GM18526 (cell line): Measurements from ENCODE around the gene MARCHF9.

Source experiments
- POLR2A ChIP-seq: IDR thresholded peaks from 3 replicates; pipeline ENCODE4 v1.6.1; 2011; ENCODE audit not compliant: insufficient read length; ENCODE audit errors: extremely low read depth

Gene MARCHF9

DNA sequence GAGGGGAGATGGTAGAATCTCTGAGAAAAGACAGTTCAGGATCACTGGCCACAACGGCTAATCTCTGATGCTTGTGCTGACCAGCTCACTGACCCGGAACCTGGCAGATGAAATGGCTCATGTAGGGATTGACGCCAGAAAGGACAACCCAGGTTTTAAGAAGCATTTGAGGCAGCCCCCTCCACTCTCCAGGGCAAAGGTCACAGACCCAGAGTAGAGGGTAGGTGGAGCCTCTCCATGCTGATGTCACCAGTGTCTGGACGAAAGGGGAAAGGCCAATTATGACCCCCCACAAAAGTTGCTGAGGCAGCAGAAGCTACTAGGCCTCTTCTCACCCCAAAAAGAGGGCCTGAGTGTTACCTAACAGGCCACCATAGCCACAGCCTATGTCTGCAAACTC, 15.8 kb downstream of the MARCHF9 start:
- TF ChIP-seq POLR2A: no peak

DNA sequence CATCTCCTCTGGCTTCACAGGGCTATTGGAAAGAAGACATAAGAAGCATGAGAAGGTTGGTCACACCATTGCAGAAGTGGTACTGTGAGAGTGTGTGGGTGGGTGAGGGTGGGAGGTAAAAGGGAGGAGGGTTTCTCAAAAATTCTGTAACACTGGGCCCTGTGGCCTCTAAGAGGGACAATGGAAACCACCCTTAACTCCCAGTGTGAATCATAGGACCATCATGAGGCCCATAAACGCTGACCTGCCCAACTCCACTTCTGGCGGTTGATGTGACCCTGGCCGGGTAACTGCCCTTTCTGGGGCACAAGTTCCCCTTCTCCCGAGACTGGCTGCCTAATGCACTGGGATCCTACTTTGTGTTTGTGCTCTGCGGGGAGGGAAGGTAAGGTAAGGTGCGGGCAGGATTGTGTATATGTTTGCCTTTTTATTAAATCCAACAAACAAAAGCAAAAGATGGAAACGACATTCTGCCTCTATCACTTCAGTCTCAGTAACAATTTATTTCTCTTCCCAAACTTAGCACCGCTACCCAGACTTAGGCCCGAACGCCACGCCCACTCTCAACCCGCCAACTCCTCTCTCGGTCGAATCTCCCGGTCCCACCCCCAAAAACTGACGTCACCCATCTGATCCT, 16.5 kb downstream of the MARCHF9 start:
- no peak for TF ChIP-seq POLR2A

DNA sequence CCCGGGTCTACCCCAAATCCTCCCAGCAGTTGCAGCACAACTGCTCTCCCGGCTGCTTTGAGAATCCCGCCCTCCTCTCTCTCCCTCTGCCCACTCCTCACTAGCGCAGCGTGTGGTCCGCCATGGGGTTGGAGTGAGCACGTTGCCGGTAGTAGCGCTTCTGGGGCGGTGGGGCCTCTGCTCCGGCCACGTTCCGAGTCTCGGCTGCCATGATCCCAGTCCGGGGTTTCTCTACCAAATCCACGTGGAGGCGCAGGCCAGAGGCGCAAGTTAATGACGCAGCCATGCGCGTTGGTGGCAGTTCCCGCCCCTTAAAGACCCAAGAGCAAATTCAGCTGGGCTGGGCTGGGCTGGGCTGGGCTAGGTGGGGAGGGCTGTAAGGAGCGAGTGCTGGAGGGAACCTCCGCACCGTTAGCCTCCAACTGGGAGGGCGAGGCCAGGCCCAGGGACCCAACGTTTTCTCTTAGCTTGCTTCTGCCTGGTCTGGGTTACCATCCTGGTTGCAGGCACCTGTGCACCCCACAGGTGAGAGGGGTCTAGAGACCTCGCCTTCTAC, 17.0 kb downstream of the MARCHF9 start, which contains the start of gene METTL1:
Gene METTL1 (minus strand): TSS at position 233 of the 556 bp plus-strand sequence. CDS start 22 bp downstream, at position 211.
- TF ChIP-seq POLR2A: peak; percentile 80

DNA sequence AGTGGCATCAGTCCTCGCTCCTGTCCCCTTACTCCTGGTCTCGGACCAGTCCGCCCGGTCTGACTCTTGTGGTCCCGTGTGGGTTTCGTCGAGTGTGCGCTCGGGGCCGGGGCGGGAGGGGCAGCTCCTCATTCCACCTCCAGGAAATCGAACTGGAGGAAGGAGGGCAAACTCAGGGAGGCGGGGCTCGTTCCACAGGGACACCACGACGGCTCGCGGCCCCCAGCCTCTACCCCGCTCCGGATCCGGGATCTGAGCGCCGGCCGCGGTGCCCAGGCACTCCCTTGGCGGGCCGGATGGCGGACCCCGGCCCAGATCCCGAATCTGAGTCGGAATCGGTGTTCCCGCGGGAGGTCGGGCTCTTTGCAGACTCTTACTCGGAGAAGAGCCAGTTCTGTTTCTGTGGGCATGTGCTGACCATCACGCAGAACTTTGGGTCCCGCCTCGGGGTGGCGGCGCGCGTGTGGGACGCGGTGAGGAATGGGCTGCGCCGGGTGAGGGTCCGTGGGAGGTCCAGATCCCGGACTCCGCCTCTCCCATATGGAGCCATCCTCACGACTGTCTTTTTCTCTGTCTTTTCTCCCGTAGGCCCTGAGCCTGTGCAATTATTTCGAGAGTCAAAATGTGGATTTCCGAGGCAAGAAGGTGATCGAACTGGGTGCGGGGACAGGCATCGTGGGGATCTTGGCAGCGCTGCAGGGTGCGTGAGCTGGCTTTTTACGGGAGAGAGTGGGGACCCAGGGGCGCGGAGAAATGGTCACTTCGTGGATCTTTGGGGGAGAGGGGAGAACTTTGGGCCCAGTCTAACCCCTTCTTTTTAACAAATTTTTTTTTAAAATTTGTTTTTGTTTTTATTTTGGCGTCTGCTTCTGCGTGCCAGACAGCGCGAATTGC, 17.8 kb downstream of the MARCHF9 start, which contains the start of gene EEF1AKMT3:
Gene EEF1AKMT3 (plus strand): TSS at position 186 of the 894 bp plus-strand sequence. CDS start 111 bp downstream, at position 297.
- no peak for TF ChIP-seq POLR2A

GRCh38 chr12:57775044-57775443, 20.1 kb downstream of the MARCHF9 start:
- no peak for TF ChIP-seq POLR2A

DNA sequence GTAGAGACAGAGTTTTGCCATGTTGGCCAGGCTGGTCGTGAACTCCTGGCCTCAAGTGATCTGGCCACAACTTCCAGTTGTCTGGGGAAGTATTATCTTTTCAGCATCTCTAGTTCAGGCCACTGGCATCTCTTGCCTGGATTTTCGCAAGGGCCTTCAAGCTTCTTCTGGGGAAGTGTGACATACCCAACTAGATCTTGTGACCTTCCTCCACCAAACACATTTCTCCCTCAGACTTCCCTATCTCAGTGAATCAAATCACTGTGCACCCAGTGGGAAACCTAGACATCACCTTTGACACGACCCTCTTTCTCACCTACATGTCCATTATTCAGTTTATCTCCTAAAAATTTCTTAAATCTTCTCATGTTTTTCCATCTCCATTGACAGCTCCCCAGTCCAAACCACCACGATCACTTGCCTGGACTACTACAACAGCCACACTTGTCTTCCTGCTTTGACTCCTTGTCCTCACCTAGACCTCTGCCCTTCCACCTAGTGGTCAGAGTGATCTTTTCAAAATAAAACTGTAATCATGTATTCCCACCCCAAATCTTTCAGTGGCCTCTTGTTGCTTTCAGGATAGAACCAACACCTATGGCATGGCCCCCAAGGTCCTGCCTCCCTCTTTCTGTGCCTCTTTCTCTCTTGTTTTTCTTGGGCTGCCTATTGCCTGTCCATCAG, 20.8 kb downstream of the MARCHF9 start:
- TF ChIP-seq POLR2A: no peak

DNA sequence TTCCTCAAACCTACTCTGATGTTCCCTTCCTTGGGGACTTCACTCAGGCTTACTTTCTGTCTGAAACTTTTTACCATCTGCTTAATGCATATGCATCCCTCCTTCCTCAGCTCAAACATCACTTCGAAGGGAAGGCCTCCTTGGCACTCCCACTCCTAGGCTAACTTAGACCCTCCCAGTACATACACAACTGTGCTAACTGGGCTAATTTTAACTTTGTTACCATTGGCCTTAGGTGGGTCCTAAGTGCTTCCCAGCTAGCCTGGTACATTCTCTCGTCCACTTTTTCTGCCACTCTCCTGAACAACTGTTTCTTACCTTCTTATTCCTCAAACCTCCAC, 21.3 kb downstream of the MARCHF9 start:
- no peak for TF ChIP-seq POLR2A

- TF ChIP-seq POLR2A: no peak
Observed at GRCh38 chr12:57777367-57777766, 22.5 kb downstream of the MARCHF9 start.

DNA sequence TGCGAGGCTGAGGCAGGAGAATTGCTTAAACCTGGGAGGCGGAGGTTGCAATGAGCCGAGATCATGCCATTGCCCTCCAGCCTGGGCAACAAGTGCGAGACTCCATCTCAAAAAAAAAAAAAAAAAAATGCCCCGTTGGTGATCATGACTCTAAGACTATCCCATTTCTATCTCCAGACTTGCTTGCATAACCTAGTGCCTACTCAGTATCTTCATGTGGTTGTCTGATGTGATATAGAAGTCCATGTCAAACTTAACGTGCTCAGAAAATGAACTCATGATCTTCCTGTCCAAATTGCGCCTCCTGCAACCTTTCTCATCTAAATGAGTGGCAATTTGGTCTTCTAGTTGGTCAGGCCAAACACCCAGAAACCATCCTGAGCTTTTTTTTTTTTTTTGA, 23.0 kb downstream of the MARCHF9 start:
- TF ChIP-seq POLR2A: no peak

DNA sequence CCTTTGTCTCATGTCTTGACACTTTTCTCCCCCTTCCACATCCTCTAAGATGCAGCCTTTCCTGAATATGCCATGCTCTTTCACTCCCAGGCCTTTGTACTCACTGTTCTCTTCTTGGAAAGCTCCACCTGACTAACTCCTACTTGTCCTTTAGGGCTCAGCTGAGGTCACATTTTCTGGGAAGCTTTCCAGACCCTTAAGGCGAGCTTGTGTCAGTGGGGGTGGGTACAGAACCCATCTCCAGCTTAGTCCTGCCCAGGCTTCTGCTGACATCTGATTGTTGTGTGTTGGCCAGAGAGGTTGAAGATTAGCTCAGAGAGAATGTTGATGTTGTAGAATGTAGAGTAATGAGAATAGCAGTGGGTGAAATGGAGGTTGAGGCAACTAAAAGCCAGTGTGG, 24.8 kb downstream of the MARCHF9 start:
- TF ChIP-seq POLR2A: no peak

GRCh38 chr12:57780284-57780897, 25.5 kb downstream of the MARCHF9 start:
- TF ChIP-seq POLR2A: no peak

DNA sequence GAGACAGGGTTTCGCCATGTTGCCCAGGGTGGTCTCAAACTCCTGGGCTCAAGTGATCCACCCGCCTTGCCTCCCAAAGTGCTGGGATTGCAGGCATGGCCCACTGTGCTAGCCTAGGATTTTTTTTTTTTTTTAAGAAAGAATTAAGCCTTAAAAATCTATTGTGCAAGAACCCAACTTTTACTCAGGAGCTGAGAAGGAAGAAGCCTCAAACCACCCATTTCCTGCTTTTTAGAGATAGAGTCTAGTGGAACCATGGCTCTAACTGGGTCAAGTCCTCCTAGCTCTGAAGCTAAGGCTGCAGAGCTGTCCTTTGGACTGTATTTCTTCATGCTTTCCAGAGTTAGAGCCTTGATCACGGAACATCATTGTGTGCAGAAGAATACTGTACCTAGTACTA, 26.3 kb downstream of the MARCHF9 start:
- no peak for TF ChIP-seq POLR2A

GRCh38 chr12:57781801-57782200, 26.9 kb downstream of the MARCHF9 start:
- no peak for TF ChIP-seq POLR2A

DNA sequence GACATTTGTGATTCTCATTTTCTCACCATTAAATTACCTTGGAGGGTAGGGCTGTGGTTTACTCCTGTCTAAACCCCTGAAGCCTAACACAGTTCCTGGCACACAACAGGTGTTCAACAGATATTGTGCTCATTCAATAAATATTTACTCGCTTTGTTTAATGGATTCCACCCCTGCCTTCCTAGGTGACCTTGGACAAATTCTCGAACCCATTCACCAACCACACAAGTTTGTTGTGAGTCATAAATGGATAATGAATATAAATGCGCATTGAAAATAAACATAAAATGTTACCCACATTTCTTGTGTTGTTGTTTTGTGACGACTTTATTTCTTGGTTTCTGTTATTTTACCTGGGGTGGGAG, 27.3 kb downstream of the MARCHF9 start:
- TF ChIP-seq POLR2A: no peak
